ENCODE results near the gene GALNT16.

GALNT16 gene

DNA sequence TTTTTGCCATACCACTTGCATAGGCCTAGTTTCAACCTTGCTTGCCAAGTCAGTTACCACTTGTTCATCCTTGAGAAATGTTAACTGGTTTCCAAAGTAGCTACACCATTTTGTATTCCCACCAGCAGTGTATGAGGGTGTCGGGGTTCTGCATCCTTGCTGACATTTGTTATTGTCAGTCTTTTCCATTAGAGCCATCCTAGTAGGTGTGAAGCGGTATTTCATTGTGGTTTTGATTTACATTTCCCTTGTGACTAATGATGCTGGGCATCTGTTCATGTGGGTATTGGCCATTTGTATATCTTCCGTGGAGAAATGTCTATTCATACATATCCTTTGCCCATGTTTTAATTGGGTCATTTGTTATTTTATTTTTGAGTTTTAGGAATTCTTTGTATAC is 27.6 kb upstream of the GALNT16 start:
- H3K9ac ChIP-seq (ENCODE audit: low read depth, low read length, poor library complexity, severe bottlenecking), result no peak overlapping the region
- no peak overlapping the region for H3K4me2 ChIP-seq (ENCODE audit: low read depth, low read length, poor library complexity, severe bottlenecking)
- H3K9me2 ChIP-seq (replicated peaks; ENCODE audit: low read depth, low read length), result no peaks in the 10 kb centered on the region
- H3K79me2 ChIP-seq (ENCODE audit: insufficient read depth, low read length), result no peaks in the 10 kb centered on the region
- H3K4me3 ChIP-seq (ENCODE audit: low read length, poor library complexity, severe bottlenecking), result no peak overlapping the region
- H4K20me1 ChIP-seq (ENCODE audit: insufficient read depth, low read length, poor library complexity, severe bottlenecking), result no peaks in the 10 kb centered on the region
- no peak overlapping the region for H2AFZ ChIP-seq (ENCODE audit: low read length)
- TF ChIP-seq CTCF (conservative IDR thresholded peaks at IDR 0.05; ENCODE audit: low read length), result no peak
- no peak for TF ChIP-seq EZH2phosphoT487 (IDR thresholded peaks at IDR 0.05; ENCODE audit: borderline replicate concordance)
- no peaks in the 10 kb centered on the region for H3F3A ChIP-seq (ENCODE audit: low read depth)
- H3K36me3 ChIP-seq (ENCODE audit: insufficient read depth, low read length), result no peaks in the 10 kb centered on the region; the same call in 1 of the 2 replicates
- no peaks in the 10 kb centered on the region for H3K9me3 ChIP-seq (ENCODE audit: insufficient read depth, low read depth, low read length)
- H3K27me3 ChIP-seq (ENCODE audit: insufficient read depth, low read length, poor library complexity, severe bottlenecking), result no peaks in the 10 kb centered on the region
- no peaks in the 10 kb centered on the region for H3K4me1 ChIP-seq (ENCODE audit: insufficient read depth, low read length, poor library complexity, severe bottlenecking)

- TF ChIP-seq EZH2phosphoT487 (IDR thresholded peaks at IDR 0.05; ENCODE audit: borderline replicate concordance), result no peak
- no peak for TF ChIP-seq CTCF (conservative IDR thresholded peaks at IDR 0.05; ENCODE audit: low read length)
- H4K20me1 ChIP-seq (ENCODE audit: insufficient read depth, low read length, poor library complexity, severe bottlenecking), result no peaks in the 10 kb centered on the region
- no peaks in the 10 kb centered on the region for H3K9me2 ChIP-seq (replicated peaks; ENCODE audit: low read depth, low read length)
- no peaks in the 10 kb centered on the region for H3K9me3 ChIP-seq (ENCODE audit: insufficient read depth, low read depth, low read length)
- H3K36me3 ChIP-seq (ENCODE audit: insufficient read depth, low read length), result peaks cover 12% of the 10 kb centered on the region; the same call in 1 of the 2 replicates
- H3K4me1 ChIP-seq (ENCODE audit: insufficient read depth, low read length, poor library complexity, severe bottlenecking), result no peaks in the 10 kb centered on the region
- no peaks in the 10 kb centered on the region for H3F3A ChIP-seq (ENCODE audit: low read depth)
- no peak overlapping the region for H3K4me3 ChIP-seq (ENCODE audit: low read length, poor library complexity, severe bottlenecking)
- no peaks in the 10 kb centered on the region for H3K27me3 ChIP-seq (ENCODE audit: insufficient read depth, low read length, poor library complexity, severe bottlenecking)
- no peak overlapping the region for H3K4me2 ChIP-seq (ENCODE audit: low read depth, low read length, poor library complexity, severe bottlenecking)
- no peak overlapping the region for H2AFZ ChIP-seq (ENCODE audit: low read length)
- no peaks in the 10 kb centered on the region for H3K79me2 ChIP-seq (ENCODE audit: insufficient read depth, low read length)
- H3K9ac ChIP-seq (ENCODE audit: low read depth, low read length, poor library complexity, severe bottlenecking), result no peak overlapping the region
These were observed 25.9 kb upstream of the GALNT16 start for GRCh38 chr14:69234106-69234505.

- Histone ChIP-seq H3K27me3 (ENCODE audit: insufficient read depth, low read length, poor library complexity, severe bottlenecking) (no peaks in the 10 kb centered on the region), H2AFZ (ENCODE audit: low read length) (no peak overlapping the region), H3K4me1 (ENCODE audit: insufficient read depth, low read length, poor library complexity, severe bottlenecking) (no peaks in the 10 kb centered on the region), H4K20me1 (ENCODE audit: insufficient read depth, low read length, poor library complexity, severe bottlenecking) (no peaks in the 10 kb centered on the region), H3K4me3 (ENCODE audit: low read length, poor library complexity, severe bottlenecking) (no peak overlapping the region), H3K4me2 (ENCODE audit: low read depth, low read length, poor library complexity, severe bottlenecking) (no peak overlapping the region), H3K9me3 (ENCODE audit: insufficient read depth, low read depth, low read length) (no peaks in the 10 kb centered on the region), H3K9ac (ENCODE audit: low read depth, low read length, poor library complexity, severe bottlenecking) (no peak overlapping the region), H3K79me2 (ENCODE audit: insufficient read depth, low read length) (no peaks in the 10 kb centered on the region), H3K36me3 (ENCODE audit: insufficient read depth, low read length) (peaks cover 12% of the 10 kb centered on the region; the same call in 1 of the 2 replicates), H3F3A (ENCODE audit: low read depth) (no peaks in the 10 kb centered on the region), H3K9me2 (replicated peaks; ENCODE audit: low read depth, low read length) (no peaks in the 10 kb centered on the region)
- TF ChIP-seq CTCF (conservative IDR thresholded peaks at IDR 0.05; ENCODE audit: low read length) (no peak), EZH2phosphoT487 (IDR thresholded peaks at IDR 0.05; ENCODE audit: borderline replicate concordance) (no peak)
These were observed 24.2 kb upstream of the GALNT16 start for GRCh38 chr14:69235708-69236107.

Measured in Loucy (cell line).